Measurements from ENCODE around the gene GFI1B. TPM values are rescaled to one million over a fixed set of nuclear protein-coding genes. Genes with fewer than 3 reads are reported as not detected.
"Not testable (repeated sequence)": the region's sequence is repeated elsewhere in the genome, so short reads cannot be mapped to it uniquely, and the experiment has no call there.

GFI1B gene
- total RNA-seq, 1 donor from 2014 or later = 0.27 TPM

GRCh38 chr9:133035669-133036068 is 57.2 kb downstream of the GFI1B start:
- Histone ChIP-seq H3K9me3 (replicated peaks) (no peaks in the 10 kb centered on the region), H3K36me3 (no peaks in the 10 kb centered on the region), H3K4me3 (no peak overlapping the region), H3K27me3 (ENCODE audit: low read depth) (no peaks in the 10 kb centered on the region), H3K4me1 (peaks cover 28% of the 10 kb centered on the region), H3K27ac (replicated peaks) (no peak overlapping the region)
- intact Hi-C loops (cut with micrococcal nuclease) = loop anchor here (10.0 kb wide), 1 partner anchor 109 kb away; no protein-coding TSS in a partner anchor
- DNase-seq = no peak
- no peak for TF ChIP-seq CTCF (IDR thresholded peaks at IDR 0.05; ENCODE audit: borderline replicate concordance)

DNA sequence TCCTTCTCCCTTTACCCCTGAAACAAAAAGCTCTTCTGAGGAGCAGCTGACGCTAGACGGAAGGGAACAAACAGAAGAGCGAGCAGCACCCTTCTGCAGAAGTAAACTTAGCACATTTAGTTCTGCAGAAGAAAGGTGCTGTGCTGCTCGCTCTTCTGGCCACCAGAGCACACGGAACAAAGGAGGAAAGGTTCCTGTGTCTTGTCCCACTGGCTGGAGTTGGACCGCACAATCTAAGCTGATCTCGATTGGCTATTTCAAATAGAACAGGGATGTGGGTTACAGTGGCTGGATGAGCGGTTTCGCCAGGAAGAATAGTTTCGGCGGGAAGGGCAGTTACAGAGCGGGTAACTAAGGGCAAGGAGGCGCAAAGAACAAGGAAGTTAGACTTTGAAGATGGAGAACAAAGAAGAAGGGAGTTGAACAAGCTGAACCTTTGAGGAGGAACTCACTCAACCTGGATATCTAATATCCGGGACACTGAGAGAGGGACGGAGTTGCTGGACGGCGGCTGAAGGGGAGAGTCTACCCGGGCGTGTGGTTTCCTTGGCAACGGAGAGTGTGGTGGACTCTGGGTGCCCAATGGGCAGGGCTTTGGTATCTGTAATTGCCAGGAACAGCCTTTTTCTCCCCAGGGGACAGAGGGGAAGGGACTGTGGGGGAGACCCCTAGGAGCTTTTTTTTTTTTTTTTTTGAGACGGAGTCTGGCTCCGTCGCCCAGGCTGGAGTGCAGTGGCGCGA is 59.5 kb downstream of the GFI1B start:
- TF ChIP-seq CTCF (IDR thresholded peaks at IDR 0.05; ENCODE audit: borderline replicate concordance) = no peak
- Histone ChIP-seq H3K36me3 (peaks cover 13% of the 10 kb centered on the region), H3K27me3 (ENCODE audit: low read depth) (no peaks in the 10 kb centered on the region), H3K27ac (replicated peaks) (no peak overlapping the region), H3K4me3 (no peak overlapping the region), H3K9me3 (replicated peaks) (no peaks in the 10 kb centered on the region), H3K4me1 (peaks cover 6% of the 10 kb centered on the region)
- intact Hi-C loops (cut with micrococcal nuclease) = loop anchor here (10.0 kb wide), 1 partner anchor 107 kb away; no protein-coding TSS in a partner anchor
- DNase-seq = no peak

- TF ChIP-seq CTCF (IDR thresholded peaks at IDR 0.05; ENCODE audit: borderline replicate concordance) = peak; percentile 69
- H3K27ac ChIP-seq (replicated peaks); H3K9me3 ChIP-seq (replicated peaks); H3K4me3 ChIP-seq; intact Hi-C loops (cut with micrococcal nuclease); H3K27me3 ChIP-seq (ENCODE audit: low read depth); H3K4me1 ChIP-seq: not testable (repeated sequence)
- DNase-seq = peak; percentile 50
- peaks cover 43% of the 10 kb centered on the region for H3K36me3 ChIP-seq
Observed at GRCh38 chr9:133040892-133041479, 62.5 kb downstream of the GFI1B start.

Small RNAs within 50 kb of the gene (microRNA-seq; reads per million reads assigned to microRNA genes)
- 0.94 reads per million for gene MIR548AW

Other genes with a start within 250 kb of the GFI1B start
- gene AK8, start 100.4 kb upstream of the GFI1B start, total RNA-seq = 0.74 TPM
- 5.7 TPM for gene SPACA9, start 99.8 kb upstream of the GFI1B start, total RNA-seq
- gene TSC1, start 34.1 kb upstream of the GFI1B start, total RNA-seq = 52.8 TPM
- gene GTF3C5, start 52.3 kb downstream of the GFI1B start, total RNA-seq = 36.0 TPM
- 1.9 TPM for gene CEL, start 83.3 kb downstream of the GFI1B start, total RNA-seq
- gene RALGDS, start 142.5 kb downstream of the GFI1B start, total RNA-seq = 24.6 TPM
- 6.3 TPM for gene GBGT1, start 185.2 kb downstream of the GFI1B start, total RNA-seq
- gene OBP2B, start 230.6 kb downstream of the GFI1B start, total RNA-seq = not detected